ENCODE results near the gene CCL18.
"Not testable (repeated sequence)": the region's sequence is repeated elsewhere in the genome, so short reads cannot be mapped to it uniquely, and the experiment has no call there.

The CCL18 gene

GRCh38 chr17:36117505-36118382 lies 53.7 kb downstream of the CCL18 start:
- Histone ChIP-seq H3K27ac (ENCODE audit: low read length) (no peak overlapping the region), H3K36me3 (ENCODE audit: insufficient read depth, low read length) (no peaks in the 10 kb centered on the region), H3K79me2 (ENCODE audit: insufficient read depth, low read length) (no peaks in the 10 kb centered on the region), H3K9me3 (ENCODE audit: insufficient read depth, low read length, severe bottlenecking) (no peaks in the 10 kb centered on the region), H3K4me1 (ENCODE audit: insufficient read depth, low read length) (no peaks in the 10 kb centered on the region), H3K4me2 (ENCODE audit: insufficient read depth, low read length) (no peak overlapping the region), H3K27me3 (ENCODE audit: insufficient read depth, low read length, poor library complexity) (no peaks in the 10 kb centered on the region), H3K4me3 (ENCODE audit: low read depth in 1 of 2, low read length in 2 of 2) (no peak overlapping the region), H4K20me1 (ENCODE audit: insufficient read depth, low read length) (no peaks in the 10 kb centered on the region), H2AFZ (ENCODE audit: low read depth, low read length) (no peak overlapping the region), H3K9ac (ENCODE audit: low read depth, low read length) (no peak overlapping the region)
- TF ChIP-seq CTCF (IDR thresholded peaks at IDR 0.05; ENCODE audit: borderline replicate concordance, extremely low read depth, low read length, poor library complexity, severe bottlenecking), result no peak
- TF ChIP-seq EZH2 (IDR thresholded peaks at IDR 0.05; ENCODE audit: borderline replicate concordance, low read depth, low read length, severe bottlenecking), result no peak
- DNase-seq, result no peak
- ATAC-seq (ENCODE audit: insufficient read depth, low read depth), result no peak

GRCh38 chr17:36118477-36119353 lies 54.6 kb downstream of the CCL18 start:
- H3K27ac ChIP-seq (ENCODE audit: low read length), result no peak overlapping the region
- TF ChIP-seq CTCF (IDR thresholded peaks at IDR 0.05; ENCODE audit: borderline replicate concordance, extremely low read depth, low read length, poor library complexity, severe bottlenecking) (no peak), EZH2 (IDR thresholded peaks at IDR 0.05; ENCODE audit: borderline replicate concordance, low read depth, low read length, severe bottlenecking) (no peak)
- H3K4me2 ChIP-seq (ENCODE audit: insufficient read depth, low read length), result no peak overlapping the region
- H3K79me2 ChIP-seq (ENCODE audit: insufficient read depth, low read length), result no peaks in the 10 kb centered on the region
- no peak for DNase-seq
- no peak overlapping the region for H3K9ac ChIP-seq (ENCODE audit: low read depth, low read length)
- no peaks in the 10 kb centered on the region for H3K27me3 ChIP-seq (ENCODE audit: insufficient read depth, low read length, poor library complexity)
- no peaks in the 10 kb centered on the region for H3K36me3 ChIP-seq (ENCODE audit: insufficient read depth, low read length)
- no peak overlapping the region for H3K4me3 ChIP-seq (ENCODE audit: low read depth in 1 of 2, low read length in 2 of 2)
- H4K20me1 ChIP-seq (ENCODE audit: insufficient read depth, low read length), result no peaks in the 10 kb centered on the region
- peaks cover 3% of the 10 kb centered on the region for H3K9me3 ChIP-seq (ENCODE audit: insufficient read depth, low read length, severe bottlenecking)
- no peaks in the 10 kb centered on the region for H3K4me1 ChIP-seq (ENCODE audit: insufficient read depth, low read length)
- no peak for ATAC-seq (ENCODE audit: insufficient read depth, low read depth)
- H2AFZ ChIP-seq (ENCODE audit: low read depth, low read length), result no peak overlapping the region

- no peak for DNase-seq
- Histone ChIP-seq H3K4me3 (ENCODE audit: low read depth in 1 of 2, low read length in 2 of 2) (no peak overlapping the region), H3K27ac (ENCODE audit: low read length) (no peak overlapping the region), H3K27me3 (ENCODE audit: insufficient read depth, low read length, poor library complexity) (no peaks in the 10 kb centered on the region), H3K4me2 (ENCODE audit: insufficient read depth, low read length) (no peak overlapping the region), H3K79me2 (ENCODE audit: insufficient read depth, low read length) (no peaks in the 10 kb centered on the region), H2AFZ (ENCODE audit: low read depth, low read length) (no peak overlapping the region), H4K20me1 (ENCODE audit: insufficient read depth, low read length) (no peaks in the 10 kb centered on the region), H3K9me3 (ENCODE audit: insufficient read depth, low read length, severe bottlenecking) (peaks cover 11% of the 10 kb centered on the region), H3K9ac (ENCODE audit: low read depth, low read length) (no peak overlapping the region), H3K4me1 (ENCODE audit: insufficient read depth, low read length) (no peaks in the 10 kb centered on the region), H3K36me3 (ENCODE audit: insufficient read depth, low read length) (peaks cover 4% of the 10 kb centered on the region; the same call in 1 of the 2 replicates)
- TF ChIP-seq EZH2 (IDR thresholded peaks at IDR 0.05; ENCODE audit: borderline replicate concordance, low read depth, low read length, severe bottlenecking) (no peak), CTCF (IDR thresholded peaks at IDR 0.05; ENCODE audit: borderline replicate concordance, extremely low read depth, low read length, poor library complexity, severe bottlenecking) (no peak)
- no peak for ATAC-seq (ENCODE audit: insufficient read depth, low read depth)
Observed at GRCh38 chr17:36120221-36120620, 56.1 kb downstream of the CCL18 start.

GRCh38 chr17:36121099-36121498 lies 57.0 kb downstream of the CCL18 start:
- not testable (repeated sequence) for H3K36me3 ChIP-seq (ENCODE audit: insufficient read depth, low read length); H3K9ac ChIP-seq (ENCODE audit: low read depth, low read length); H3K79me2 ChIP-seq (ENCODE audit: insufficient read depth, low read length); H4K20me1 ChIP-seq (ENCODE audit: insufficient read depth, low read length); ATAC-seq (ENCODE audit: insufficient read depth, low read depth); H2AFZ ChIP-seq (ENCODE audit: low read depth, low read length); H3K4me1 ChIP-seq (ENCODE audit: insufficient read depth, low read length); H3K4me2 ChIP-seq (ENCODE audit: insufficient read depth, low read length); DNase-seq; H3K4me3 ChIP-seq (ENCODE audit: low read depth in 1 of 2, low read length in 2 of 2); H3K27me3 ChIP-seq (ENCODE audit: insufficient read depth, low read length, poor library complexity); H3K27ac ChIP-seq (ENCODE audit: low read length)
- peaks cover 20% of the 10 kb centered on the region for H3K9me3 ChIP-seq (ENCODE audit: insufficient read depth, low read length, severe bottlenecking)

Measured in DND-41 (cell line).